GM18505 (cell line): ENCODE results near the gene MTHFS.
A peak's percentile ranks its signal among the peaks of the same experiment; 100 is the strongest.
"Not testable (repeated sequence)": the region's sequence is repeated elsewhere in the genome, so short reads cannot be mapped to it uniquely, and the experiment has no call there.

Source experiments
- ATAC-seq: cut with Tn5 transposase; IDR thresholded peaks from one replicate; pipeline ENCODE4 v1.9.1; 2021; ENCODE audit not compliant: unreplicated experiment
- POLR2A ChIP-seq: IDR thresholded peaks from 4 replicates; pipeline ENCODE4 v1.6.1; 2011; ENCODE audit warnings: borderline replicate concordance; ENCODE audit not compliant: insufficient read depth, insufficient read length; ENCODE audit errors: extremely low read depth

Gene MTHFS

GRCh38 chr15:79923515-79924169, 26.8 kb upstream of the MTHFS start:
- TF ChIP-seq POLR2A, result peak; percentile 96
- peak; percentile 93 for ATAC-seq

DNA sequence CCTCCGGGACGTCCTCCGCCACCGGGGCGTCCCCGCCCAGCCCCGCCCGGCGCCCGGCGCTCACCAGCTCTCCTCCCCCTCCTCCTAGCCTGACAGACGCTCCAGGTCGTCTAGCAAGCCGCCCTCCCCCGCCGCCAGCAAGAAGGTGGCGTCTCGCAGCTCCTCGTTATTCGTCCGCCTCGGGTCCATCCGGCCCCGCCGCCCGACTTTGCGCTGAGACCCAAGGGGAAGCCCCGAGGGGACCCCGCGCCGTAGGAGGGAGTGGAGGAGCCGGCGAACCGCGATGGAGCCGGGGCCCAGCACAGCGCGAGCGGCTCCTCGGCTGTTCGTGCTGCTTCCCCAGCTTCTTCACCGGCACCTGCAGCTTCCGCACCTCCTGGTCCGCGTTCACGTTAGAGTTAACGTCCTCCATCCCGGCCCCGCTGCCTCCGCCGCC, 26.3 kb upstream of the MTHFS start:
- TF ChIP-seq POLR2A, result no peak
- peak; percentile 44 for ATAC-seq

GRCh38 chr15:79922512-79923078, 25.8 kb upstream of the MTHFS start:
- TF ChIP-seq POLR2A, result no peak
- ATAC-seq, result no peak

- no peak for ATAC-seq
- TF ChIP-seq POLR2A, result no peak
Observed at GRCh38 chr15:79919749-79920511, 23.1 kb upstream of the MTHFS start.

GRCh38 chr15:79919090-79919748, 22.4 kb upstream of the MTHFS start:
- TF ChIP-seq POLR2A, result no peak
- no peak for ATAC-seq

DNA sequence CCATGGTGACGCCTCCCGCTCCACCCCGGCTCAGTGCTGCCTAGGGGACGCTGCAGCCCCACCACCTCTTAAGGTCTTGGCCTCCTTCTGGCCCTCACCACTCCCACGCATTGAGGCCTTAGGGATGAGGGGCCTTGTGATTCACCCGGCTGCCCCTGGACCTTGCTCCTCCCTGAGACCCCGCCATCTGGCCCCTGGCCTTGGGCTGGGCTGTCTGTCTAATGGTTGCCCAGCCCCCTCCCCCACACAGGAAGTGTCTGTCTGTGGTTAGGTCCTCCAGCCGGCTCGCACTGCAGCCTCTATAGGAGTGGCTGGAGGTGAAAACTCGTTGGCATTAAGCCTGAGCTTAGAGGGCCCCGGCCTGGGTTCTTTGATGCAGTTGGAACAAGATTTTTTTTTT, 21.5 kb upstream of the MTHFS start:
- no peak for TF ChIP-seq POLR2A
- ATAC-seq, result no peak

DNA sequence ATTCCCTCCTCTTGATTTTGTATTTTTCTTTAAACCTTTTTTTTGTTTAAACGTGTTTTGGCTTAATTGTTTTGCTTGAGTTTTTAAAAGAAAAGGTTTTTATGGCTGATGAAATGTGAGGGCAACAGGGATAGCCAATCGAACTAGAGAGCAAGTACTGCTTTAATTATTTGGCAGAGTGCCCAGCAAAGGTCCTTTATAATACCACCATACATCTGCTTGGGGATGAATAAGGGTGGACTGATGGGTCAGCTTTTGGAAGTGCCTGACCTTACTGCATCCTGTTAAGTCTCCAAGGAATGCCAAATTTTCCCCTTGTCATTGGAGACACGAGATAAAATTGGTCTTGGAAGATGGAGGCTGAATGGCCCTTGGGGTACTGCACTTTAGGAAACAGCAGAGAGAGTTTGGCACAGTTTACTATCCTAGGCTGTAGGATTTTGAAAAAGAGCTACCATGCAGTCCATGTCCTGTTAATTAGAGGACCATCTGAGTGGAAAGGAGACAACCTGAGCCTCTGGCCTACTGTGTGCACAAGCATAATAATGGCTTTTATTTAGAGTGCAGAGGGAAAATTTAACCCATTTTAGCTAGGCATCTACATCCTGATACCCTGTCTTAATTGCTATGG, 19.8 kb upstream of the MTHFS start:
- TF ChIP-seq POLR2A, result no peak
- ATAC-seq, result no peak

DNA sequence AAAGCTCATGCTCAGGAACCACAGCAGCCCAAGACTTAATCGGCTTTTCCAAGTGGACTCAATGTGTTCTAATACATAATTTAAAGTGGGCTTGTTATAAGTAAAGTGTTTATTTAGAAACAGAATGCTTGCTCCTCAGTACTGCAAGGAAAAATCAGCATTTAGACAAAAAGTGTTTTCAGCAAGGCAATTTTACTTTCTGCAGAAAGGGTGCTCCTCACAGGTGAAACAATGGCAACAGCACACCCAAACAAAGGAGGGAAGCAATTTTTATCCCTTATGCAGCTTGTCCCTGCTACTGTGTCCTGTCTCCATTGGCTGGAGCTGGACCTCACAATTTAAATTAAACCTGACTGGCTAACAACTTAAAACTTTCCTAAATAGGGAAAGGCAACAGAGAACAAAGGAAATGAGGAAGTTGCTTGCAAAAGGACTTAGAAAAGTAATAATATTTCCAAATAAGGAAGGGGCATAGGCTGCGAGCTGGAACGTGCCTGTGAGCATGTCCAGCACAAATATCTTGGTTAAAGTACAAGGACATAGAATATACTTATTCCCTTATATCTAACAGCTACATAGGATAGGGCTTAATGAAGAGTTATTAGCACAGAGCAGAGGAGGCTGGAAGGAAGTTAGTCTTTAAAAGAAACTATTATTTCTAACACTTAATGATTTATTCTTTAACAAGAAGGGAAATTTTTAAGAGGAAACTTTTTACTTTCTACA, 19.1 kb upstream of the MTHFS start:
- not testable (repeated sequence) for ATAC-seq

GRCh38 chr15:79914728-79915127, 17.9 kb upstream of the MTHFS start:
- TF ChIP-seq POLR2A, result no peak
- no peak for ATAC-seq

DNA sequence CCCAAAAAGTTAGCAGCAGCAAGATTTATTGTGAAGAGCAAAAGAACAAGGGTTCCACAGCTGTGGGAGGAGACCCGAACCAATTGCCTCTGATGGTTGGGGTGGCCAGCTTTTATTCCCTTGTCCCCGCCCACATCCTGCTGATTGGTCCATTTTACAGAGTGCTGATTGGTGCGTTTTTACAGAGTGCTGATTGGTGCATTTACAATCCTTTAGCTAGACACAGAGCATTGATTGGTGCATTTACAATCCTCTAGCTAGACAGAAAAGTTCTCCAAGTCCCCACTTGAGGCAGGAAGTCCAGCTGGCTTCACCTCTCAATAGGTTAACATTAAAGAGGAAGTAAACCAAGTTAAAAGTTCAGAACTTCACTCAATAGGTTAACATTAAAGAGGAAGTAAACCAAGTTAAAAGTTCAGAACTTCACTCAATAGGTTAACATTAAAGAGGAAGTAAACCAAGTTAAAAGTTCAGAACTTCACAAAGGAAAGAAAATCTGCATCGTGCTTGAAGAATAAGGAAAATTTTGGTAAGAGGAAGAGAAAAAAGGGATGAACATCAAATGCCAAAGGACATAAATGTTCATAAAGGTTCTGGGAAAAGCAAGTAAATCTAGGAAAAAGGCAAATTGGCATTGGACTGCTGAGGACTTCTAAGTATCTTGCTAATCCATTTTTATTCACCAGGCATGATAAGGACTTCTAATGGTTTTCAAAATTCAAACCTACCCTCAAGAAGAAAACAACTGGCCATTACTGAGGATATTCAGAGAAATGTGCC, 12.9 kb upstream of the MTHFS start:
- not testable (repeated sequence) for ATAC-seq

GRCh38 chr15:79904271-79904670, 7.5 kb upstream of the MTHFS start:
- ATAC-seq, result no peak

GRCh38 chr15:79903626-79904025, 6.8 kb upstream of the MTHFS start:
- no peak for TF ChIP-seq POLR2A
- ATAC-seq, result no peak

More at GRCh38 chr15:79904271-79904670, 7.5 kb upstream of the MTHFS start:
- no peak for TF ChIP-seq POLR2A
